ENCODE results near the gene RANBP10.

Gene RANBP10

DNA sequence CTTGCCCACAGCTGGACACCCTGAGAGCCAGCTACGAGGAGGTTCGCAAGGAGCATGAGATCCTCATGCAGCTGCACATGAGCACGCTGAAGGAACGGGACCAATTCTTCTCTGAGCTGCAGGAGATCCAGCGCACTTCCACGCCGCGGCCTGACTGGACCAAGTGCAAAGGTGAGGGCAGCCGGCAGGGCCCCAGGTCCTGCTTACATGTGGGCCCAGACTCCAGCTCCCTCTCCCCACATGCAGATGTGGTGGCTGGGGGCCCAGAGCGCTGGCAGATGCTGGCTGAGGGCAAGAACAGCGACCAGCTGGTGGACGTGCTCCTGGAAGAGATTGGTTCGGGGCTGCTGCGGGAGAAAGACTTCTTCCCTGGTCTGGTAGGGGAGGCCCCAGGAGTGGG lies 19.5 kb upstream of the RANBP10 start:
- no peak for DNase-seq (ENCODE audit: low read depth)

DNA sequence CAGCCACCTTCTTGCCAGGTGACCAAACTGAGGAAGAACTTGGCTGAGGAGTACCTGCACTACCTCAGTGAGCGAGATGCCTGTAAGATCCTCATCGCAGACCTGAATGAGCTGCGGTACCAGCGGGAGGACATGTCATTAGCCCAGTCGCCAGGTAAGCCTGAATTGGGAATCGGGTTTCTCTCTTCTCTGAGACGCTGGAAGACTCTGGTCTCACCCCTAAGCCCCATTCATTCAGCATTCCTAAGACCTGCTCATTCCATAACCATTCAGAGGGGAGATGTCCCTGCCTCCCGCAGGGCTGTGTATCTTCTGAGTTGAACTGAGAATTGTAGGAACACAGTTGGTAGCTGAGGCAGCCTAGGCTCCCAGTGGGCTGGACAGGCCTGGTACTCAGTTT lies 18.8 kb upstream of the RANBP10 start:
- no peak for DNase-seq (ENCODE audit: low read depth)

DNA sequence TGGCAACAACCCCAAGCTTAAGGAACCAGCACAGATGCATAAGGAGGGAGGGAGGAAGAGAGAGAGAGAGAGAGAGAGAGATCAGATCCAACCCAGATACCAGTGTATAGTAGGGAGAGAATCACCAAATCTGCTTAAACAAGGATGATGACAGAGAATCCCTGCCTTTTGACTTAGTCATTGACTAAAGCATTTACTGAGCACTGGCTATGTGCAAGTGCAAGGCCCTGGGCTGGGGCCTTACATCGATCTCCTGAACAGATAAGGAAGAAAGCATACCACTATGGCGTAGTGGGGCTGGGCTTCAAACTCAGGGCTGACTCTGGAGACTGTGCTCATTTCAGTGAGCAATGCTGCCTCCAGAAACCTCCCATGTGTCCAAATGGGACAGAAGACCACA lies 16.2 kb upstream of the RANBP10 start:
- no peak for DNase-seq (ENCODE audit: low read depth)

DNA sequence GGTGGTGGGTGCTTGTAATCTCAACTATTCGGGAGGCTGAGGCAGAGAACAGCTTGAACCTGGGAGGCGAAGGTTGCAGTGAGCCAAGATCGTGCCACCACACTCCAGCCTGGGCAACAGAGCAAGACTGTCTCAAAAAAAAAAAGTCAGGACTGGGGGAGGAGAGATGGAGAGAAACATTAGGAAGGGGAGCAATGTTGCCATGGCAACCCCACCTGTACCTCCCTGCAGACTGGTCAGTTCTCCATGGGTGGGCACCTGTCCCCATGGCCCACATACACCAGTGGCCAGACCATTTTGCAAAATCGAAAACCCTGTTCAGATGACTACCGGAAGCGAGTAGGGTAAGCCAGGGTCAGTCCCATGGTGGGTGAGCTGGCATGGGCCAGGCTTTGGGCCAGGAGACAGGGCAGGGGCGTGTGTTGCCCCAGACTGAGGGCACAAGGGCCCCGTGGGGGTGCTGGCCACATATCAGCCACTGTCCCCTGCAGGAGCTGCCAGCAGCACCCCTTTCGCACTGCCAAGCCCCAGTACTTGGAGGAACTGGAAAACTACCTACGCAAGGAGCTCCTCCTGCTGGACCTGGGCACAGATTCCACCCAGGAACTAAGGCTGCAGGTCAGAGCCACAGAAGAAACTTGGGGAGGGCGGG lies 14.4 kb upstream of the RANBP10 start:
- no peak for DNase-seq (ENCODE audit: low read depth)

GRCh38 chr16:67814567-67814966 lies 8.2 kb upstream of the RANBP10 start:
- no peak for DNase-seq (ENCODE audit: low read depth)

DNA sequence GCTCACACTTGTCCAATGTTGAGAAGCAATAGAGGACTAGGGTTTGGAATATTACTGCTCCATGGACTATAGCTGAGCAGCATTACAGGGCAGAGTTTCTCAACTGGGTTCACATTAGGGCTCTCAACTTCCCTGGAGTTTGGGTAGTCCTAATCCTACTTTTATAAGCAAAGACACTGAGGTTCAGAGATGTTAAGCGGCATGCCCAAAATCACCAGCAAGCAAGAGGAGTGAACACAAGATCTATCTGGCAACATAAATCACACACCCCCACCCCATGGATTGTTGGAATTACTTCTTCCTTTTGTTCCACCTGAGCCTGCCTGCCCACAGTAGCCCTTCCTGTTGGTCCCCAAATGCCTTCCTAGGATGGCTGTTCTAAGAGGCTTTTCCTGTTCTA lies 5.5 kb upstream of the RANBP10 start:
- no peak for DNase-seq (ENCODE audit: low read depth)

DNA sequence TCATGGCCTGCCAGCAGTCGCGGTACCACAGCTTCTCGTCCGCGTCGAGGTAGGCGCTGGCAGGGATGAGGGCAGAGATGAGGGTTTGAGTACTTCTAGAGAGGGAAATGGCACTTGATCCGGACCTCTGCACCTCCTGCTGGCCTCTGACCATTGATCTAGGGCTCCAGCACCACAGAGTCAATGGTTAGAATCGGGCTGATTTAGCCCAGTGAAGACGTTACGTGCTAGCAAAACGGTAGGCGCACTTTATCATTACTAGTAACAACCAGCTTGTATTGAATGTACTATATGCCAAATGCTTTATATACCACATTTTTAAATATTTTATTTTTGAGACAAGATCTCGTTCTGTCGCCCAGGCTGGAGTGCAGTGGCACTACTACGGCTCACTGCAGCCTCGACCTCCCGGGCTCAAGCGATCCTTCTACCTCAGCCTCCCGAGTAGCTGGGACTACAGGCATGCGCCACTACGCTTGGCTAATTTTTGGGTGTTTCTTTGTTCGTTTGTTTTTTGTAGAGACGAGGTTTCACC lies 855 bp upstream of the RANBP10 start:
- DNase-seq (ENCODE audit: low read depth) = no peak

- no peak for DNase-seq (ENCODE audit: low read depth)
Observed at GRCh38 chr16:67805718-67806427, 487 bp downstream of the RANBP10 start.

DNA sequence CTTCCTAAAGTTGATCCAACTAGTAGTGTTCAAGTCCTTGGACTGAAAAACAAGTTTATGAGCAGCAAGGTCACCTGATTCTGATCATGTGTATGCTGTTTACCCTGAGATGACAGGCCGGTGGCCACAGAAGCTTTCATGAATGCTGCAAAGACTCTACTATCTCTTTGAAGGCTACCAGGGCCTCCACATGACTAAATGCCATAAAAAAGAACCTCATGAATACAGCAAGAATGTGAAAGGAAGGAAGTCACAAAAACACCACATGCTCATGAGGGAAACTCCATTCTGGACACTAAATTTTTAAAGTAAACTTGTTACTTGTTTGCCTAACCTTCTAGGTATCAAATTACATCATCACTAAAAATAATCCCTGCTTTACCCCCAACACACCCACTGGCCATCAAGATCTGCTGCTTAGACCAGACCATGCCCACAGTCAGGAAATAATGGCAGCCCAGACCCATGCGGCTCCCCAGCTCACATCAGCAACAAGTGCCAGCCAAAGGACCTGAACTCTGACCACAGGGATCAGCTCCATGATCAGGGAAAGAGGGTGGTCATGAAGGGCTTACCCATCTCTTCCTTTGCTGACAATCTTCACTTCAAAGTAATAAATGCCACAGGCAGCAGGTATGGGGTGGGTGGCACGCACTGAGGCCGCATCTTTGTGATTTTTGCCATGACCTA lies 1.4 kb downstream of the RANBP10 start:
- no peak for DNase-seq (ENCODE audit: low read depth)

GRCh38 chr16:67803894-67804293 lies 2.5 kb downstream of the RANBP10 start:
- no peak for DNase-seq (ENCODE audit: low read depth)

DNA sequence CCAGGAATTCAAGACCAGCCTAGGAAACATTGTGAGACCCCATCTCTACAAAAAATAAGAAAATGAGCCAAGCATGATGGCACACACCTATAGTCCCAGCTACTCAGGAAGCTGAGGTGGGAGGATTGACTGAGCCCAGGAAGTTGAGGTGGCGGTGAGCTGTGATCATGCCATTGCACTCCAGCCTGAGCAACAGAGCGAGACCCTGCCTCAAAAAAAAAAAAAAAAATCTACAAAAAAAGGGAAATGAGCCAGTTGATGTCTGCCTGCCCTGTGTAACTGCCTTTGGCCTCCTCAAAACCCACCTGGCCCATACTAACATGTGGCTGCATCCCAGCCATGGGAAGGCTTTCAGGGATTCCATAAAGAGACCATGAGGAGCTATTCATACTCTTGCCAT lies 4.5 kb downstream of the RANBP10 start:
- DNase-seq (ENCODE audit: low read depth) = no peak

GRCh38 chr16:67801241-67801640 lies 5.1 kb downstream of the RANBP10 start:
- no peak for DNase-seq (ENCODE audit: low read depth)

GRCh38 chr16:67800338-67800926 lies 5.9 kb downstream of the RANBP10 start:
- DNase-seq (ENCODE audit: low read depth) = no peak

- DNase-seq (ENCODE audit: low read depth) = no peak
Observed at GRCh38 chr16:67796099-67796718, 10.2 kb downstream of the RANBP10 start.

DNA sequence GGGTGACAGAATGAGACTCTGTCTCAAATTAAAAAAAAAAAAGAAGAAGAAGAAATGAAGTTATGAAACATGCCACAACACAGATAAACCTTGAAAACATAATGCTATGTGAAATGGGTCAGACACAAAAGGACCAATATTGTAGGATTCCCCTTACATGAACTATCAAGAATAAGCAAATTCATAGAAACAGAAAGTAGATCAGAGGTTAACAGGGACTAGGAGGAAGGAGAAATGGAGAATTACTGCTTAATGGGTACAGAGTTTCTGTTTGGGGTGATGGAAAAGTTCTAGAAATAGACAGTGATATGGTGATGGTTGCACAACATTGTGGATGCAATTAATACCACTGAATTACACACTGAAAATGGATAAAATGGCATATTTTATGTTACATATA lies 16.3 kb downstream of the RANBP10 start:
- DNase-seq (ENCODE audit: low read depth) = no peak

DNA sequence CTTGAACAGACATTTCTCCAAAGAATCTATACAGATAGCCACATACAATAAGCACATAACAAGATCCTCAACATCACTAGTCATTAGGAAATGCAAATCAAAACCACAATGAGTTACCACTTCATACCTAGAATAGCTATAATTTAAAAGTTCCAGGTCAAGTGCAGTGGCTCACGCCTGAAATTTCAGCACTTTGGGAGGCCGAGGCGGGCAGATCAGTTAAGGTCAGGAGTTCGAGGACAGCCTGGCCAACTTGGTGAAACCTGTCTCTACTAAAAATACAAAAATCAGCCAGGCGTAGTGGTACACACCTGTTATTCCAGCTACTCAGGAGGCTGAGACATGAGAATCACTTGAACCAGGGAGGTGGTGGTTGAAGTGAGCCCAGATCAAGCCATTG lies 19.9 kb downstream of the RANBP10 start:
- DNase-seq (ENCODE audit: low read depth) = no peak

GRCh38 chr16:67783353-67783725 lies 23.0 kb downstream of the RANBP10 start:
- DNase-seq (ENCODE audit: low read depth) = no peak

DNA sequence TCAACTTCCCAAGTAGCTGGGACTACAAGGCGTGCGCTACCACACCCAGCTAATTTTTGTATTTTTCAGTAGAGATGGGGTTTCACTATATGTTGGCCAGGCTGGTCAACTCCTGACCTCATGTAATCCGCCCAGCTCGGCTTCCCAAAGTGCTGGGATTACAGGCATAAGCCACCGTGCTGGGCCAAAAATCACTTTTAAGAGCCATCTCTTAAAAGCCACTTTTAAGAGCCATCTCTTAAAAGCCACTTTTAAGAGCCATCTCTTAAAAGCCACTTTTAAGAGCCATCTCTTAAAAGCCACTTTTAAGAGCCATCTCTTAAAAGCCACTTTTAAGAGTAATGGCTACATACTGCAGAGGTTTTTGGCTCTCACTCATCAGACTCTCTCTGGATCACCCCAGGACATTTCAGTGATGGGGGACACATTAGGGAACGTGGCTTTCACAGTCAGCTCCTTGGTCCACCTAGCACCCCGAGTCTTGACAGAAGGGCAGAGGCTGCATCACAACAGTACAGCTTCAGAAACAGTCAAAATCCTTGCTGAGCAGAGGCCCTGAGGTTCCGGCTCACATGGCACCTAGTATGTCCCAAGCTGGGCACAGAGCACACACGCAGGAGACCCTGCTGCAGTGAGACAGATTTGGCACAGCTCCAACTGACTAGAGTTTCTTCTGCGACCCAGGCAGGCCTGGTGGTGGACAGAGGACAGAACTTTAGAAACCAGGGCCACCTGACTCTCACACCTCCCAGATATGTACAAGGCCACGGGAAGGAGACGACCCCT lies 23.6 kb downstream of the RANBP10 start:
- DNase-seq (ENCODE audit: low read depth) = no peak

DNA sequence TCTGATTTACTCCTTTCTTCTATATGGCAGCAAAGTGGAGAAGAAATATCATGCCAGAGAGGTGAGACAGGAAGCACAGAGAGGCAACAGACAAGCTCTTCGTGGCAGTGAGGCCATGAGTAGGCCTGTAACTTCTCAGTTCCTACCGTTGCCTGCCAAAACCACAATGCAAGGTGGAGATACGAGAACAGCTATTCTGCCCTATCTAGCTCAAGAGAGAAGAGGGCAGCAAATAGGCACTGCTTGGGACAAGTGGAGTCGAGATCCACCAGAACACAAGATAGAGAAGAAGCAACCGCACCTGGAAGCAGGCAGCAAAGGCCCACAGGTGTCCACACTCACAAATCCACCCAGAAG lies 24.8 kb downstream of the RANBP10 start:
- no peak for DNase-seq (ENCODE audit: low read depth)

DNA sequence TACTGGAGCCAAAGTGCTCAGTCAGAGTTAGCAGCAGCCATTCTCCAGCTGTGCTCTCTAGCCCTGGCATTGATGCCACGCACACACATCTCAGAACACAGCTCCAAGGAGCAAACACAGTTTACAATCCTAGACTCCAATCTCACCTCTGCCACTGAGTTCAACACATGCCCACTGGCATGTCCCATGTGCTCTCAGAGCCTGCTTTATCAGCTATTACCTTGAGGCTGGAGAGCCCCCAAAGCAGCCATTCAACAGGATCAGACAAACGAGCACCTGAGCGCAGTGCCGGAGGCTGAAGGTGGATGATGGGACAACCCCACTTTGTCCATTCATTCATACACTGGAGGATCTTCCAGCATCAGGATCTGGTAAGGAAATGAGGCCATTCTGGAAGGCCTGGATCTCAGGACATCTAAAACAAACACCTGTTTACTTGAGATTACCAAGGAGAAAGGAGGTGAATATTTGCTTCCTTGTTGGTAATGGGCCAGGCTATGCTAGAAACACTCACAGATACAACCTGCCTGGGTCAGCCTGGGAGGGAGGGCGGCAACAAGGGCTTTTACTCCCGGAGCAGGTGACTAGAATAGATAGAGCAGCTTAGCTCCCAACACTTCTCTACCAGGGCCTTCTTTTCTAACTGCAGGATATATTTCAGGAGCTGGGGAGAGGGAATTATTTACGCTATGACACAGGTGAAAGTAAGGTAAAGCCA lies 25.4 kb downstream of the RANBP10 start:
- DNase-seq (ENCODE audit: low read depth) = no peak
